Measurements from ENCODE around the gene DLGAP1.

The DLGAP1 gene

DNA sequence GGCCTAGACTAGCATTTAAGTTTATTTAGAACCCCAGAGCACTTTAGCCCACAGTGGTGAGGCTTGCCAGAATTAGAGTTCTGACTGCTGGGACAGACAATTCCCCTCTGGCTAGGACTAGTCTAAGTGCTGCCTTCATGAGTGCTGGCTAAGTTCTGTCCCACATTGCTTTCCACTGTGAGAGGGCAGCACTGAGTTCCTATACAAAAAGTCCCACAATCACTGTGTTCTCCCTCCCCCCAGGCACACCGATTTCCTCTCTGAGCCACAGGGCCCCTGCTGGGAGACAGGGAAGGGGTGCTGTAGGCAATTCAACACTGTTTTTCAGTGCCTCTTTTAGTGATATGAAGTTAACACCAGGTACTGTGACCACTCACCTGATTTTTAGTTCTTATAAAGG lies 310.9 kb downstream of the DLGAP1 start:
- DNase-seq, result no peak

- no peak for DNase-seq
These were observed 311.5 kb downstream of the DLGAP1 start for GRCh38 chr18:4143585-4143984.

GRCh38 chr18:4142876-4143275 lies 312.2 kb downstream of the DLGAP1 start:
- DNase-seq, result no peak

DNA sequence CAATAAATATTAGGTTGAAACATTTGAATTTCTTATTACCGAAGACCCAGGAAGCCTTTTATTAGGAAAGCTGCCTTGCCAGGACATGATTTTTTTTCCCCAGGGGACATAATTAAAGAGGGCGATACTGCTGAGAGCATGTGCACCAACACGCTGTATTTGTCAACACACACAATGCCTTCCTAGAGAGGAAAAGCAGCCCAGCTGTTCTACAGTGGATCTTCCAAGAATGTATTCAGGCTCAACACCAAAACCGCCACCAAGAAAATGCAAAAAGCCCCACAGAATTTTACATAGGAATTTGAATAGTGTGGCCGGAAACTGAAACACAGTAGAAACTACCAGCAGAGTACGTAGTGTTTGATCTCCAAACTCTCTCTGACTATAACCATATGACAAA lies 320.4 kb downstream of the DLGAP1 start:
- DNase-seq, result no peak

GRCh38 chr18:4130734-4131719 lies 324.1 kb downstream of the DLGAP1 start:
- DNase-seq, result no peak

- no peak for DNase-seq
These were observed 328.2 kb downstream of the DLGAP1 start for GRCh38 chr18:4126939-4127338.

DNA sequence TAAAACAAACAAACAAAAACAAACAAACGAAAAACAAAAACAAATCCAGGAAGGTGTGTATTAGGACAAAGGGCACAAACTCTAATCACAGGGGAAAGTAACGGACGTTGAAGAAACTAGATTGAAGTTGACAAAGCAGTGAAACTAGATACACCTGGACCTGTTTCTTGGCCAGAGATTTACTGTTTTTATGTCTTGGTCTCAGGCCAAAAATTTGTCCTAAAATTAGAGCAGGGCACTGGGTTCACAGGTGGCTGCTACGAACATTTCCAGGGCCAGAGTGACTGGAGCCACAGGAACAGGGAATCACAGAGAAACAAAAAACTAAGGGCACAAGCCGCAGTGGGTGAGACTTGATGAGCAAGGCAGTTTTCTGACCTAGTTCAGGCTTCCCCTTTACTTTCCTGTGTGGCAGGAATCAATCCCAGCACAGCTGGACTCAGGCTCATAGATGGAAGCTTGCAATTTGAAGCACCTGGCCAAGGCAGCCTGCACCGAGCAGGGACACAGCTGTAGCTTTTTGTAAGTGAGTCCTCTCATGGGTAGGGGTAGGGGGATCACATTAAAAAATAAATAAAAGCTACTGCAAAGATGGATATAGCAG lies 329.4 kb downstream of the DLGAP1 start:
- DNase-seq, result no peak

- DNase-seq, result no peak
These were observed 329.9 kb downstream of the DLGAP1 start for GRCh38 chr18:4125224-4125623.

- DNase-seq, result no peak
These were observed 335.3 kb downstream of the DLGAP1 start for GRCh38 chr18:4119813-4120212.

DNA sequence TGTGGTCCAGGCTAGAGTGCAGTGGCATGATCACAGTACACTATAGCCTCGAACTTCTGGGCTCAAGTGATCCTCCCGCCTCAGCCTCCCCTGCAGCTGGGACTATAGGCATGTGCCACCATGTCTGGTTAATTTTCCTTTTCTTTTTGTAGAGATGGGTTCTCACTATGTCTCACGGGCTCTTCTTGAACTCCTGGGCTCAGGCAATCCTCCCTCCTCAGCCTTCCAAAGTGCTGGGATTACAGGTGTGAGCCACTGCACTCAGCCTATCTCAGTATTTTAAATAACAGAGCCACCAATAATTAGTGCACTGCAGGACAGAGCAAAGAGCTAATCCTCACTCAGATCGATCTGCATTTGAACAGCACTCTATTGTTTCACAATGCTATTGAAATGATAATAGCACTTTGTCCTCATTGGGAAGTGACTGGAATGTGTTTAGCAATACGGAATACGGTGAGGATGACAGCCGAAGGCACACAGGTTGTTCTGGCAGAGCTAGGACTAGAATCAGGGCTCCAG lies 335.9 kb downstream of the DLGAP1 start:
- DNase-seq, result no peak

GRCh38 chr18:4108016-4108415 lies 347.1 kb downstream of the DLGAP1 start:
- no peak for DNase-seq

DNA sequence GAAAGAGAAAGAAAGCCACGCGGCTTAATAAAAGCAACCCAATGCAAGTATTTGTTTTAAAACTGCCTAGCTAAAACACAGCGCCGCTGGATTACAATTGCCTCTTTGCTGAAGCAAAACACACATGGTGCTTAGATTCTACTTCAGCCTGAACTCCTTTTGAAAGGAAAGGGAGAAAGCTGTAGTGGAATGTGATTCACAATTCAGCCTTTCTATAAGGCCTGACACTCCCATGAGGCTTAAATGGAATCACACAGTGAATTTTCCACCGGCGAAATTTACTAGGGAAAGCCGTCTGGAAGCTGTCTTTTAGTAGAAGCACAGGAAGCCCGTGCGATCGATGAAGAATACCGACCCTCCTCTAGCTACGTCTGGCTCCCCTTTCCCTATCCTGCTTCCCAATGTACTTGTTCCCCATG lies 348.0 kb downstream of the DLGAP1 start:
- DNase-seq, result no peak

- peak; percentile 33 to 37 for DNase-seq
These were observed 348.6 kb downstream of the DLGAP1 start for GRCh38 chr18:4106407-4107033.

GRCh38 chr18:4102901-4103300 lies 352.2 kb downstream of the DLGAP1 start:
- DNase-seq, result no peak

GRCh38 chr18:4101009-4101408 lies 354.1 kb downstream of the DLGAP1 start:
- DNase-seq, result no peak

- DNase-seq, result no peak
These were observed 358.6 kb downstream of the DLGAP1 start for GRCh38 chr18:4096486-4096885.

- no peak for DNase-seq
These were observed 361.4 kb downstream of the DLGAP1 start for GRCh38 chr18:4093676-4094075.

- DNase-seq, result no peak
These were observed 370.7 kb downstream of the DLGAP1 start for GRCh38 chr18:4084382-4084900.

DNA sequence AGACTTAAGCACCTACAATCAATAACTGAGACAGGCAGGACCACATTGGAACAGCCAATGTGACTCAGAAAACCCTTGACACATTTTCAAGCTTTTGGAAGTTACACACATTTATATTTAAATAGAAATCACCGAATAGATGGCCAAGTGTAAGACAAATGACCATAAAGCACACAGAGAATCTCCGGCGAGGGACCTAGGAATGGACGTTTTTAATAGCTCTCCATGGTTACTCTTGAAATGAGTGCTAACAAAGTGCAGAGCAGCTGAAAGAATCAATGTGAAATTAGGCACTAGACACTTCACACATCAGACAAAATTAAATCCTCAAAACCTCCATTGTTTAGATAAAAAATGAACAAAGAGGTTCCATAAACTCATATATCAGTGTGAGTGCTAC lies 376.9 kb downstream of the DLGAP1 start:
- DNase-seq, result no peak

DNA sequence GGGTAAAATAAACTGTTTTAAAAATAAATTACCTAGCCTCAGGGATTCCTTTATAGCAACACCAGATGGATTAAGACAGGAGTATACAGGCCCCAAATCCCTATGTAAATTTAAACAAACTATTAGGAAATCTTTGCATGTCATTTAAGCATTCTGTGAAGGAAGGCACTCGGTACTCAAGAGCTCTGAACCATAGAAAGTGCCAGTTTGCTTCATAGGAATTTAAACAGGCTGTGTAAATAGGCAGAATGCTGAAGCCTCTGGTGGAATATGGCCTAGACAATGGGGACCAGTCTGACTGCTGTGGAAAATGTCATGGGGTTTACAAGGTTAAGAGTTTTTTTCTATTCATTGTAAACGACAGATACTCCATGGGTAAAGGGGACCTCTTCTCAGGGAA lies 377.4 kb downstream of the DLGAP1 start:
- DNase-seq, result no peak

GRCh38 chr18:4077204-4077603 lies 377.9 kb downstream of the DLGAP1 start:
- DNase-seq, result no peak

DNA sequence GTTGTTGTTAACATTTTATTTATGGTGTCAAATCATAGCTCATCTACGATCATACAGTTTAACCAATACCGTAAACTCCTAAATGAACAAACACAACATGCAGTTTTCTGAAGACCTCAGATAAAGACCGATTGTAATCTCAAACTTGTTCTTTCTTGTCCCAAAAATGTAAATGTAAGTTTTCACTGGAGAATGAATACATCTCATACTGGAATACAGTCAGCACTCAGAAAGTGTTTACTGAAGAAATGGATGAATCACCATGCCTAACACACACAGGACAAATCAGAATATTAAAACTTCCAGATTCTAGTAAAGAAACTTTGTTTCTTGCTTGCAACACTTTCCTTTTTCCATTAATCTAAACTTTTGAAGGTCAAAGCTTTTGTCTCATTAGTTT lies 380.5 kb downstream of the DLGAP1 start:
- no peak for DNase-seq

- DNase-seq, result no peak
These were observed 385.9 kb downstream of the DLGAP1 start for GRCh38 chr18:4069183-4069582.

Data from activated CD4-positive, alpha-beta T cell treated with anti-CD3 and anti-CD28 coated beads, Interleukin-2, amount 50 U/mL, for 4 hours (primary cell).